Fibroblast of pulmonary artery (primary cell): ENCODE results near the gene ZSCAN20.

Experiments
- DNase-seq: peaks from one replicate; pipeline ENCODE4 v3.0.0-alpha.2; 2010; ENCODE audit warnings: low read depth
- H3K4me3 ChIP-seq: replicated peaks from 2 replicates; pipeline ENCODE4 v1.5.1; 2011; ENCODE audit warnings: low read depth, mild to moderate bottlenecking, control low read depth, low read length, moderate library complexity
- CTCF ChIP-seq: IDR thresholded peaks from 2 replicates; pipeline ENCODE4 v1.5.1; 2011; ENCODE audit warnings: mild to moderate bottlenecking, control low read depth, low read length, inconsistent platforms; ENCODE audit errors: missing control alignments

ZSCAN20 gene

GRCh38 chr1:33443705-33444180, 28.7 kb upstream of the ZSCAN20 start:
- no peak for DNase-seq
- TF ChIP-seq CTCF = no peak
- H3K4me3 ChIP-seq = no peak overlapping the region

- no peak overlapping the region for H3K4me3 ChIP-seq
- no peak for DNase-seq
- no peak for TF ChIP-seq CTCF
Observed at GRCh38 chr1:33445108-33445507, 27.3 kb upstream of the ZSCAN20 start.

- no peak for DNase-seq
- no peak for TF ChIP-seq CTCF
- H3K4me3 ChIP-seq = no peak overlapping the region
Observed at GRCh38 chr1:33446590-33446989, 25.9 kb upstream of the ZSCAN20 start.

GRCh38 chr1:33454646-33455282, 17.7 kb upstream of the ZSCAN20 start:
- DNase-seq = no peak
- TF ChIP-seq CTCF = no peak
- no peak overlapping the region for H3K4me3 ChIP-seq

- no peak overlapping the region for H3K4me3 ChIP-seq
- peak; percentile 83 for TF ChIP-seq CTCF
- DNase-seq = peak; percentile 87
Observed at GRCh38 chr1:33455539-33456501, 16.6 kb upstream of the ZSCAN20 start.

- no peak overlapping the region for H3K4me3 ChIP-seq
- DNase-seq = no peak
- TF ChIP-seq CTCF = no peak
Observed at GRCh38 chr1:33456502-33456886, 16.0 kb upstream of the ZSCAN20 start.

- TF ChIP-seq CTCF = no peak
- H3K4me3 ChIP-seq = no peak overlapping the region
- no peak for DNase-seq
Observed at GRCh38 chr1:33459691-33460090, 12.8 kb upstream of the ZSCAN20 start.
